Measurements from ENCODE around the gene MEGF11.
"Not testable (repeated sequence)": the region's sequence is repeated elsewhere in the genome, so short reads cannot be mapped to it uniquely, and the experiment has no call there.

Gene MEGF11

DNA sequence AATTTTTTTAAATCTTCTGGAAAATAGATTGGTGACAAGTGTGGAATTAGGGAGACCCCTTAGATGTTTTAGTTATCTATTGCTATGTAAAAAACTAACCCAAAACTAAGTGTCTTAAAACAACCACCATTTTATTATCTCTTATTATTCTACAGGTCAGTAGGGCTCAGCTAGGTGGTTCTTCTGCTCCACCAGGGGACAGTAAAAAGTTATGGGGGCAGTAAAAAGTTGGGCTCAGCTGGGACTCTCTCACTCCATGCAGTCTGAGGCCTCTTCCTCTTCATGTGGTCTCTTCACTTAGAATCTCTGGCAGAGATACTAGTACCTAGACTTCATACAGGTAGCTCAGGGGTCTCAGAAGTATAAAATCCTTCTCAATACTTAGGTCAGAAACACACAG is 21.8 kb upstream of the MEGF11 start:
- TF ChIP-seq, protein P1, sequence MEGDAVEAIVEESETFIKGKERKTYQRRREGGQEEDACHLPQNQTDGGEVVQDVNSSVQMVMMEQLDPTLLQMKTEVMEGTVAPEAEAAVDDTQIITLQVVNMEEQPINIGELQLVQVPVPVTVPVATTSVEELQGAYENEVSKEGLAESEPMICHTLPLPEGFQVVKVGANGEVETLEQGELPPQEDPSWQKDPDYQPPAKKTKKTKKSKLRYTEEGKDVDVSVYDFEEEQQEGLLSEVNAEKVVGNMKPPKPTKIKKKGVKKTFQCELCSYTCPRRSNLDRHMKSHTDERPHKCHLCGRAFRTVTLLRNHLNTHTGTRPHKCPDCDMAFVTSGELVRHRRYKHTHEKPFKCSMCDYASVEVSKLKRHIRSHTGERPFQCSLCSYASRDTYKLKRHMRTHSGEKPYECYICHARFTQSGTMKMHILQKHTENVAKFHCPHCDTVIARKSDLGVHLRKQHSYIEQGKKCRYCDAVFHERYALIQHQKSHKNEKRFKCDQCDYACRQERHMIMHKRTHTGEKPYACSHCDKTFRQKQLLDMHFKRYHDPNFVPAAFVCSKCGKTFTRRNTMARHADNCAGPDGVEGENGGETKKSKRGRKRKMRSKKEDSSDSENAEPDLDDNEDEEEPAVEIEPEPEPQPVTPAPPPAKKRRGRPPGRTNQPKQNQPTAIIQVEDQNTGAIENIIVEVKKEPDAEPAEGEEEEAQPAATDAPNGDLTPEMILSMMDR (conservative IDR thresholded peaks at IDR 0.05; ENCODE audit: low read depth, low read length) = no peak
- no peak for DNase-seq (ENCODE audit: low read depth)

GRCh38 chr15:66270932-66271331 is 17.4 kb upstream of the MEGF11 start:
- DNase-seq (ENCODE audit: low read depth) = no peak
- H3K4me3 ChIP-seq (ENCODE audit: low read length) = no peak overlapping the region
- TF ChIP-seq, protein P1 (conservative IDR thresholded peaks at IDR 0.05; ENCODE audit: low read depth, low read length) = no peak

More for the DNA sequence above, 21.8 kb upstream of the MEGF11 start:
- H3K4me3 ChIP-seq (ENCODE audit: low read length) = no peak overlapping the region

GRCh38 chr15:66269326-66270090 is 16.0 kb upstream of the MEGF11 start:
- H3K4me3 ChIP-seq (ENCODE audit: low read length) = no peak overlapping the region
- TF ChIP-seq, protein P1 (conservative IDR thresholded peaks at IDR 0.05; ENCODE audit: low read depth, low read length) = no peak
- no peak for DNase-seq (ENCODE audit: low read depth)

GRCh38 chr15:66264859-66265513 is 11.4 kb upstream of the MEGF11 start:
- H3K4me3 ChIP-seq (ENCODE audit: low read length) = no peak overlapping the region
- TF ChIP-seq, protein P1 (conservative IDR thresholded peaks at IDR 0.05; ENCODE audit: low read depth, low read length) = no peak
- no peak for DNase-seq (ENCODE audit: low read depth)

GRCh38 chr15:66262837-66263236 is 9.3 kb upstream of the MEGF11 start:
- H3K4me3 ChIP-seq (ENCODE audit: low read length); DNase-seq (ENCODE audit: low read depth): not testable (repeated sequence)

DNA sequence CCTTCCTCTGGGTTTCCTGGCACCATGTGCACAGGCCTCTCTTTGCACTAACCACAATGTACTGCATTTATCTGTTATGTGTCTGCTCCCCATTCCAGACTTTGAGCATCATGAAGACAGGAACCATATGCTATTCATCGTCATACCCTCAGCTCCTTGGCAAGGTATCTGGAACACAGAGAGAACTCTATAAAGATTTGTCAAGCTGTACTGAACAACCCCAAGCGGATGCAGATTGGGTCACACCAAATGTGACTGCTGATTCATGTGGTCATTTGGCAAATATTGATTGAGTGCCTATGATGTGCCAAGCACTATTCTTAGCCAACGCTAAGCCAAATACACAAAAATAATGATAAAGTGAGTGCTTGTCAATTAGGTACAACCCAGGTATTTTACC is 7.5 kb upstream of the MEGF11 start:
- TF ChIP-seq, protein P1 (conservative IDR thresholded peaks at IDR 0.05; ENCODE audit: low read depth, low read length) = no peak
- DNase-seq (ENCODE audit: low read depth) = no peak
- no peak overlapping the region for H3K4me3 ChIP-seq (ENCODE audit: low read length)

GRCh38 chr15:66256692-66257091 is 3.1 kb upstream of the MEGF11 start:
- H3K4me3 ChIP-seq (ENCODE audit: low read length) = no peak overlapping the region
- TF ChIP-seq, protein P1 (conservative IDR thresholded peaks at IDR 0.05; ENCODE audit: low read depth, low read length) = no peak
- DNase-seq (ENCODE audit: low read depth) = no peak

Measured in retinal pigment epithelial cell (primary cell).